Sigmoid colon (tissue), 7 donors: ENCODE data around the gene MYADML2. TPM values are rescaled to one million over a fixed set of nuclear protein-coding genes. Genes with fewer than 3 reads are reported as not detected.

Experiments used
- DNase-seq: peaks from one replicate; pipeline ENCODE4 v3.0.0-alpha.2; 2019
- H3K27ac ChIP-seq, 4 donors: fragments of 200-600 bp; sonication (generic); one replicate each; pipeline ENCODE4 v1.5.1; 2016 to 2019; ENCODE audit warnings: mild to moderate bottlenecking in 1 of 4
- H3K27me3 ChIP-seq, 3 donors: fragments of 200-600 bp; sonication (generic); one replicate each; pipeline ENCODE4 v1.5.1; 2019; ENCODE audit warnings: mild to moderate bottlenecking in 1 of 3
- H3K36me3 ChIP-seq, 4 donors: fragments of 200-600 bp; sonication (generic); one replicate each; pipeline ENCODE4 v1.5.1; 2016 to 2019
- H3K4me1 ChIP-seq, 4 donors: fragments of 200-600 bp; sonication (generic); one replicate each; pipeline ENCODE4 v1.5.1; 2017 to 2019
- H3K4me3 ChIP-seq, 4 donors: fragments of 200-600 bp; sonication (generic); one replicate each; pipeline ENCODE4 v1.5.1; 2017 to 2019; ENCODE audit warnings: mild to moderate bottlenecking in 2 of 4, moderate library complexity in 1 of 4
- H3K9me3 ChIP-seq, 4 donors: fragments of 200-600 bp in 3 of 4; sonication (generic) in 3 of 4; one replicate each; pipeline versions ENCODE4 v1.5.1 to v1.6.1; 2013 to 2019
- CTCF ChIP-seq, 4 experiments: fragments of 450-650 bp in 3 of 4; fragments of 200-600 bp in 1 of 4; IDR thresholded peaks; one replicate each; pipeline ENCODE4 v1.5.1; 2016 to 2019; ENCODE audit warnings: antibody characterized with exemption in 4 of 4, mild to moderate bottlenecking in 3 of 4, moderate library complexity in 2 of 4
- EP300 ChIP-seq, 4 donors: sonication (generic); formaldehyde crosslinking; IDR thresholded peaks; one replicate each; pipeline ENCODE4 v1.6.1; 2017; ENCODE audit warnings: antibody characterized with exemption in 4 of 4
- POLR2A ChIP-seq, 2 donors: fragments of 450-650 bp; IDR thresholded peaks; one replicate each; pipeline ENCODE4 v1.6.1; 2016; ENCODE audit warnings: antibody characterized with exemption in 2 of 2, mild to moderate bottlenecking in 2 of 2, moderate library complexity in 2 of 2
- POLR2AphosphoS5 ChIP-seq, 4 donors: sonication (generic); formaldehyde crosslinking; IDR thresholded peaks; one replicate each; pipeline ENCODE4 v1.6.1; 2017; ENCODE audit warnings: antibody characterized with exemption in 4 of 4
- WGBS, 2 donors: extraction: QIAGEN DNeasy Blood & Tissue Kit; methylation state at CpG; one replicate each; pipeline ENCODE4 v1.1.7; 2013; 5-methylcytosine and 5-hydroxymethylcytosine counted together
- intact Hi-C: fragments of 100-400 bp; cut with DNase I; formaldehyde crosslinking; loops from one replicate; pipeline ENCODE4 v1.15.1; 2023
- polyA plus RNA-seq, 3 donors: library from polyadenylated mRNA; stranded (reverse); fragments of 200-250 nt; gene quantifications; one replicate each; pipeline ENCODE4 v1.2.3, GENCODE V29; 2013
- total RNA-seq, 4 donors: library from RNA; depleted of rRNA; stranded (reverse); fragments of >200 nt; gene quantifications; one replicate each; pipeline ENCODE4 v1.1.0, GENCODE V29; 2016
- donor health status: healthy with polysubstance abuse.
- donor health status: Bipolar disorder and iron deficiency.
- donor health status: healthy.

Gene MYADML2
- total and polyA plus RNA-seq, 7 donors: not detected

- Histone ChIP-seq H3K27me3 (no peaks in the 10 kb centered on the region), H3K36me3 (peaks cover 27 to 64% (median 32%) of the 10 kb centered on the region in 4 donors), H3K4me3 (peak overlapping the region; percentile 77 to 99 (median 90)), H3K27ac (peak overlapping the region; percentile 89 to 97 (median 94)), H3K4me1 (peaks cover 0 to 32% (median 26%) of the 10 kb centered on the region in 4 donors), H3K9me3 (no peaks in the 10 kb centered on the region)
- 5 to 9% methylated on average over 69 of the region's 69 CpGs for WGBS, 2 donors
- no peak for TF ChIP-seq CTCF (IDR thresholded peaks at IDR 0.05)
- TF ChIP-seq POLR2AphosphoS5 (IDR thresholded peaks at IDR 0.05): no peak
- no peak for TF ChIP-seq POLR2A (IDR thresholded peaks at IDR 0.05)
- no peak for TF ChIP-seq EP300 (IDR thresholded peaks at IDR 0.05)
- intact Hi-C loops: loop anchor here (2.0 kb wide), 1 partner anchor 20 kb away; the partner anchor contains the start of gene ARHGDIA
- DNase-seq: peak; percentile 62
Measured at GRCh38 chr17:81890447-81891302, 56.4 kb downstream of the MYADML2 start.

Other genes with a start within 250 kb of the MYADML2 start
- 10 to 100 TPM; 31.0 to 56.4 (median 39.5) TPM for gene MRPL12, start 243.9 kb downstream of the MYADML2 start, total RNA-seq
- 100 to 1,000 TPM; 204 to 258 (median 237) TPM for gene MRPL12, start 243.9 kb downstream of the MYADML2 start, polyA plus RNA-seq
- 1 to 10 TPM in 3 of 4 donors, under 1 TPM in 1; 0.99 to 7.1 (median 3.7) TPM for gene SLC25A10, start 234.9 kb downstream of the MYADML2 start, total RNA-seq
- 10 to 100 TPM; 59.5 to 63.2 (median 60.6) TPM for gene SLC25A10, start 234.9 kb downstream of the MYADML2 start, polyA plus RNA-seq
- gene GCGR, start 143.1 kb downstream of the MYADML2 start, total RNA-seq: 1 to 10 TPM in 2 of 4 donors, under 1 TPM in 2; 0.27 to 1.4 (median 0.72) TPM
- under 1 TPM in 1 of 3 donors, not detected in 2; 0.96 TPM for gene GCGR, start 143.1 kb downstream of the MYADML2 start, polyA plus RNA-seq
- 100 to 1,000 TPM; 116 to 129 (median 122) TPM for gene MCRIP1, start 113.9 kb downstream of the MYADML2 start, total RNA-seq
- 10 to 100 TPM; 37.0 to 82.9 (median 78.0) TPM for gene MCRIP1, start 113.9 kb downstream of the MYADML2 start, polyA plus RNA-seq
- gene PPP1R27, start 112.2 kb downstream of the MYADML2 start, total RNA-seq: not detected
- under 1 TPM in 1 of 3 donors, not detected in 2; 0.50 TPM for gene PPP1R27, start 112.2 kb downstream of the MYADML2 start, polyA plus RNA-seq
- gene P4HB, start 86.7 kb downstream of the MYADML2 start, total RNA-seq: 100 to 1,000 TPM; 201 to 338 (median 268) TPM
- 100 to 1,000 TPM; 153 to 750 (median 227) TPM for gene P4HB, start 86.7 kb downstream of the MYADML2 start, polyA plus RNA-seq
- gene ARHGDIA, start 75.9 kb downstream of the MYADML2 start, total RNA-seq: 10 to 100 TPM; 67.0 to 99.5 (median 74.1) TPM
- 100 to 1,000 TPM; 252 to 452 (median 385) TPM for gene ARHGDIA, start 75.9 kb downstream of the MYADML2 start, polyA plus RNA-seq
- 10 to 100 TPM; 39.2 to 44.0 (median 42.6) TPM for gene ALYREF, start 55.6 kb downstream of the MYADML2 start, total RNA-seq
- gene ALYREF, start 55.6 kb downstream of the MYADML2 start, polyA plus RNA-seq: 10 to 100 TPM; 30.6 to 91.4 (median 35.4) TPM
- 100 to 1,000 TPM in 3 of 4 donors, 10 to 100 TPM in 1; 93.3 to 185 (median 158) TPM for gene ANAPC11, start 55.5 kb downstream of the MYADML2 start, total RNA-seq
- gene ANAPC11, start 55.5 kb downstream of the MYADML2 start, polyA plus RNA-seq: 100 to 1,000 TPM; 198 to 203 (median 202) TPM
- 1 to 10 TPM in 1 of 4 donors, under 1 TPM in 2, not detected in 1; 0.27 to 1.8 (median 0.71) TPM for gene NPB, start 45.0 kb downstream of the MYADML2 start, total RNA-seq
- under 1 TPM in 1 of 3 donors, not detected in 2; 0.87 TPM for gene NPB, start 45.0 kb downstream of the MYADML2 start, polyA plus RNA-seq
- 10 to 100 TPM; 11.4 to 24.6 (median 19.3) TPM for gene PCYT2, start 35.8 kb downstream of the MYADML2 start, total RNA-seq
- gene PCYT2, start 35.8 kb downstream of the MYADML2 start, polyA plus RNA-seq: 10 to 100 TPM; 21.6 to 86.4 (median 40.7) TPM
- 10 to 100 TPM; 11.4 to 31.6 (median 14.1) TPM for gene SIRT7, start 29.1 kb downstream of the MYADML2 start, total RNA-seq
- gene SIRT7, start 29.1 kb downstream of the MYADML2 start, polyA plus RNA-seq: 10 to 100 TPM; 28.8 to 62.2 (median 39.1) TPM
- gene MAFG, start 19.5 kb downstream of the MYADML2 start, total RNA-seq: 10 to 100 TPM; 16.4 to 21.9 (median 17.0) TPM
- 10 to 100 TPM in 1 of 3 donors, 1 to 10 TPM in 2; 8.8 to 21.9 (median 9.0) TPM for gene MAFG, start 19.5 kb downstream of the MYADML2 start, polyA plus RNA-seq
- 1 to 10 TPM; 1.1 to 9.1 (median 2.8) TPM for gene PYCR1, start 9.9 kb downstream of the MYADML2 start, total RNA-seq
- gene PYCR1, start 9.9 kb downstream of the MYADML2 start, polyA plus RNA-seq: 10 to 100 TPM; 34.2 to 64.9 (median 49.7) TPM
- not detected for gene NOTUM, start 14.0 kb upstream of the MYADML2 start, total RNA-seq
- under 1 TPM in 1 of 3 donors, not detected in 2; 0.22 TPM for gene NOTUM, start 14.0 kb upstream of the MYADML2 start, polyA plus RNA-seq
- gene ASPSCR1, start 30.4 kb upstream of the MYADML2 start, total RNA-seq: 10 to 100 TPM in 3 of 4 donors, 1 to 10 TPM in 1; 9.3 to 27.7 (median 19.3) TPM
- 10 to 100 TPM; 23.4 to 35.9 (median 25.8) TPM for gene ASPSCR1, start 30.4 kb upstream of the MYADML2 start, polyA plus RNA-seq
- gene CENPX, start 75.6 kb upstream of the MYADML2 start, total RNA-seq: 100 to 1,000 TPM in 3 of 4 donors, 10 to 100 TPM in 1; 78.4 to 164 (median 124) TPM
- gene CENPX, start 75.6 kb upstream of the MYADML2 start, polyA plus RNA-seq: 100 to 1,000 TPM; 249 to 273 (median 258) TPM
- gene LRRC45, start 76.1 kb upstream of the MYADML2 start, total RNA-seq: 1 to 10 TPM; 5.3 to 8.8 (median 6.9) TPM
- gene LRRC45, start 76.1 kb upstream of the MYADML2 start, polyA plus RNA-seq: 10 to 100 TPM in 1 of 3 donors, 1 to 10 TPM in 2; 6.6 to 28.6 (median 6.7) TPM
- gene RAC3, start 84.4 kb upstream of the MYADML2 start, total RNA-seq: 1 to 10 TPM in 3 of 4 donors, under 1 TPM in 1; 0.99 to 6.1 (median 2.8) TPM
- 10 to 100 TPM in 1 of 3 donors, 1 to 10 TPM in 1, under 1 TPM in 1; 0.60 to 11.8 (median 2.8) TPM for gene RAC3, start 84.4 kb upstream of the MYADML2 start, polyA plus RNA-seq
- 10 to 100 TPM; 44.3 to 94.8 (median 86.3) TPM for gene DCXR, start 90.5 kb upstream of the MYADML2 start, total RNA-seq
- gene DCXR, start 90.5 kb upstream of the MYADML2 start, polyA plus RNA-seq: 100 to 1,000 TPM; 130 to 163 (median 147) TPM
- 10 to 100 TPM; 31.7 to 37.4 (median 33.7) TPM for gene RFNG, start 104.6 kb upstream of the MYADML2 start, total RNA-seq
- gene RFNG, start 104.6 kb upstream of the MYADML2 start, polyA plus RNA-seq: 10 to 100 TPM; 13.6 to 38.6 (median 23.4) TPM
- 10 to 100 TPM; 64.6 to 75.4 (median 69.8) TPM for gene GPS1, start 104.7 kb upstream of the MYADML2 start, total RNA-seq
- gene GPS1, start 104.7 kb upstream of the MYADML2 start, polyA plus RNA-seq: 10 to 100 TPM; 67.3 to 83.6 (median 69.1) TPM
- 10 to 100 TPM; 31.3 to 71.0 (median 54.2) TPM for gene DUS1L, start 118.6 kb upstream of the MYADML2 start, total RNA-seq
- gene DUS1L, start 118.6 kb upstream of the MYADML2 start, polyA plus RNA-seq: 100 to 1,000 TPM in 1 of 3 donors, 10 to 100 TPM in 2; 68.5 to 119 (median 84.2) TPM
- 10 to 100 TPM; 12.7 to 44.2 (median 19.0) TPM for gene FASN, start 151.0 kb upstream of the MYADML2 start, total RNA-seq
- 100 to 1,000 TPM in 1 of 3 donors, 10 to 100 TPM in 2; 14.4 to 152 (median 15.3) TPM for gene FASN, start 151.0 kb upstream of the MYADML2 start, polyA plus RNA-seq